ENCODE measurements around the gene SRGAP2B. TPM values are rescaled to one million over a fixed set of nuclear protein-coding genes. Genes with fewer than 3 reads are reported as not detected.
A peak's percentile ranks its signal among the peaks of the same experiment; 100 is the strongest.
"Not testable (repeated sequence)": the region's sequence is repeated elsewhere in the genome, so short reads cannot be mapped to it uniquely, and the experiment has no call there.

SRGAP2B gene
- total and polyA plus RNA-seq, 2 of the 4 experiments (the other 2 are of a cell fraction) = 15.9 to 50.7 TPM

DNA sequence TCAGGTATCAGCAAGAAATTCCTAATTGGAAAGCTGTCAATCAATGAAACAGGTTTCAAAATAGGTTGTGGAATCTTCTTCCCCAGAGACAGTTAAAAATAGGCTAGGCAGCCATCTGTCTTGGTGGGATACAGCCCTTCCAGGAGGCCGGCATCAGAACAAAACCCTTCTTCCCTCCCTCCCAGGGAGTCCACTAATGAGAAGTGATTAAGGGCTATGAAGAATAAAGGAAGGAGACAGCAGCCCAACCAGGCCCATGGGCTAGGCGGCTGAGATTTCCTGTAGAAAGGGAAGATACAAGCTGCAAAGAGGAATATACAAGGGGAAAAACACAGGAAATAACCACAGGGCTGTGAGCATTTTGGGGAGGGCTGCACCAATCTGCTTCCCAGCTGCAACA lies 31.8 kb downstream of the SRGAP2B start:
- H3K9me1 ChIP-seq (ENCODE audit: insufficient read depth, low read length); H3K27ac ChIP-seq (ENCODE audit: insufficient read depth, low read length); H3K4me2 ChIP-seq (ENCODE audit: low read depth, low read length); intact Hi-C loops (cut with micrococcal nuclease); H3K36me3 ChIP-seq (ENCODE audit: control insufficient read depth, insufficient read depth, low read length); DNase-seq; H2AK9ac ChIP-seq (replicated peaks; ENCODE audit: low read depth, low read length, poor library complexity); ATAC-seq (ENCODE audit: low read depth); H2BK15ac ChIP-seq (ENCODE audit: low read depth, low read length); H3K4ac ChIP-seq (ENCODE audit: low read depth, low read length); H2AFZ ChIP-seq (replicated peaks; ENCODE audit: low read length, poor library complexity); H3K14ac ChIP-seq (replicated peaks; ENCODE audit: low read depth, low read length); H3K79me1 ChIP-seq (ENCODE audit: low read depth in 1 of 2, low read length in 2 of 2); H4K91ac ChIP-seq (ENCODE audit: insufficient read depth, low read depth, low read length); H4K5ac ChIP-seq (ENCODE audit: low read depth, low read length); H3K9ac ChIP-seq (ENCODE audit: low read depth, low read length); H3K23ac ChIP-seq (ENCODE audit: low read depth, low read length); H3K18ac ChIP-seq (ENCODE audit: low read depth, low read length); CTCF ChIA-PET; H3K9me3 ChIP-seq (ENCODE audit: control insufficient read depth, insufficient read depth, low read length); H3K4me1 ChIP-seq (ENCODE audit: control insufficient read depth, insufficient read depth, low read length); H2AK5ac ChIP-seq (ENCODE audit: low read depth, low read length); H3K56ac ChIP-seq (ENCODE audit: extremely low read depth, insufficient read depth, low read length); in situ Hi-C loops (cut with MboI; ENCODE audit: low sequenced_read_pairs); H2BK20ac ChIP-seq (ENCODE audit: low read depth, low read length); H4K8ac ChIP-seq (ENCODE audit: low read depth in 2 of 2, low read length in 2 of 2); H2BK120ac ChIP-seq (ENCODE audit: low read depth, low read length); POLR2A ChIA-PET (ENCODE audit: unreplicated experiment); H2BK5ac ChIP-seq (ENCODE audit: low read depth, low read length, poor library complexity, severe bottlenecking); H3K27me3 ChIP-seq (ENCODE audit: control insufficient read depth, insufficient read depth, low read length); H4K20me1 ChIP-seq (ENCODE audit: insufficient read depth, low read length); H3K4me3 ChIP-seq (ENCODE audit: insufficient read depth, low read depth, low read length); dilution Hi-C loops (cut with HindIII; ENCODE audit: low sequenced_read_pairs, unreplicated experiment); BruUV-seq (replicated peaks): not testable (repeated sequence)
- WGBS, 2 experiments (ENCODE audit: extremely low coverage in 2 of 2, insufficient read length in 1 of 2) = no CpG with 5 or more reads among the region's 2 CpGs

DNA sequence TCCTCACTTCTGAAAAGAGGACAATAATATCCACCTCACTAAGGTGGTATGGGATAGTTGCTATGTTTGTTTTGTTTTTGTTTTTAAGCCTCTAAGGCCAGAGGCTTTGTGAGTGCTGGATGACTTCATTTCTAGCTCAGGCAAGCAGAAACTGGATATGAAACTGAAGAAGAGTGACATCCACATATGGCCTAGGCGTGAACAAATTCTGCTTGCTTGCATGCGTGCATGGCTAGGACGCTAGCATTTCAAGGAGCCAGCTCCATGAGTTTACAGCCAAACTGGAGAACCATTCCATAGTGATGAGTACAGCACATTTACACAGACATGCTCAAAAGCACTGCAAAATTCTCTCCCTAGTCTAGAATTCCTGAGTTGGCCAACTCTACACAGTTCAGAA lies 36.9 kb downstream of the SRGAP2B start:
- peak; percentile 57 for ATAC-seq (ENCODE audit: low read depth)
- H3K27ac ChIP-seq (ENCODE audit: insufficient read depth, low read length); CTCF ChIA-PET: not testable (repeated sequence)

More for the DNA sequence above, 36.9 kb downstream of the SRGAP2B start:
- H3K4me1 ChIP-seq (ENCODE audit: control insufficient read depth, insufficient read depth, low read length); H3K18ac ChIP-seq (ENCODE audit: low read depth, low read length); H2BK15ac ChIP-seq (ENCODE audit: low read depth, low read length); H2AFZ ChIP-seq (replicated peaks; ENCODE audit: low read length, poor library complexity); H3K14ac ChIP-seq (replicated peaks; ENCODE audit: low read depth, low read length); POLR2A ChIA-PET (ENCODE audit: unreplicated experiment); H3K36me3 ChIP-seq (ENCODE audit: control insufficient read depth, insufficient read depth, low read length); H2BK20ac ChIP-seq (ENCODE audit: low read depth, low read length); H2AK5ac ChIP-seq (ENCODE audit: low read depth, low read length); H3K9me1 ChIP-seq (ENCODE audit: insufficient read depth, low read length); BruUV-seq (replicated peaks); H2AK9ac ChIP-seq (replicated peaks; ENCODE audit: low read depth, low read length, poor library complexity); H3K4me3 ChIP-seq (ENCODE audit: insufficient read depth, low read depth, low read length); H4K20me1 ChIP-seq (ENCODE audit: insufficient read depth, low read length); H4K5ac ChIP-seq (ENCODE audit: low read depth, low read length); intact Hi-C loops (cut with micrococcal nuclease); H2BK5ac ChIP-seq (ENCODE audit: low read depth, low read length, poor library complexity, severe bottlenecking); dilution Hi-C loops (cut with HindIII; ENCODE audit: low sequenced_read_pairs, unreplicated experiment); H3K9me3 ChIP-seq (ENCODE audit: control insufficient read depth, insufficient read depth, low read length); in situ Hi-C loops (cut with MboI; ENCODE audit: low sequenced_read_pairs); H4K8ac ChIP-seq (ENCODE audit: low read depth in 2 of 2, low read length in 2 of 2); H4K91ac ChIP-seq (ENCODE audit: insufficient read depth, low read depth, low read length); H3K4ac ChIP-seq (ENCODE audit: low read depth, low read length); H3K4me2 ChIP-seq (ENCODE audit: low read depth, low read length); H2BK120ac ChIP-seq (ENCODE audit: low read depth, low read length); H3K79me1 ChIP-seq (ENCODE audit: low read depth in 1 of 2, low read length in 2 of 2); H3K23ac ChIP-seq (ENCODE audit: low read depth, low read length); H3K27me3 ChIP-seq (ENCODE audit: control insufficient read depth, insufficient read depth, low read length); DNase-seq; H3K9ac ChIP-seq (ENCODE audit: low read depth, low read length); H3K56ac ChIP-seq (ENCODE audit: extremely low read depth, insufficient read depth, low read length): not testable (repeated sequence)
- no CpG with 5 or more reads among the region's 3 CpGs for WGBS, 2 experiments (ENCODE audit: extremely low coverage in 2 of 2, insufficient read length in 1 of 2)
